GM21360 (cell line): ENCODE measurements around the gene C12orf57.

ENCODE experiments used
- ATAC-seq: cut with Tn5 transposase; IDR thresholded peaks from one replicate; pipeline ENCODE4 v1.9.1; 2021; ENCODE audit warnings: mild to moderate bottlenecking, moderate library complexity; ENCODE audit not compliant: unreplicated experiment

The C12orf57 gene

DNA sequence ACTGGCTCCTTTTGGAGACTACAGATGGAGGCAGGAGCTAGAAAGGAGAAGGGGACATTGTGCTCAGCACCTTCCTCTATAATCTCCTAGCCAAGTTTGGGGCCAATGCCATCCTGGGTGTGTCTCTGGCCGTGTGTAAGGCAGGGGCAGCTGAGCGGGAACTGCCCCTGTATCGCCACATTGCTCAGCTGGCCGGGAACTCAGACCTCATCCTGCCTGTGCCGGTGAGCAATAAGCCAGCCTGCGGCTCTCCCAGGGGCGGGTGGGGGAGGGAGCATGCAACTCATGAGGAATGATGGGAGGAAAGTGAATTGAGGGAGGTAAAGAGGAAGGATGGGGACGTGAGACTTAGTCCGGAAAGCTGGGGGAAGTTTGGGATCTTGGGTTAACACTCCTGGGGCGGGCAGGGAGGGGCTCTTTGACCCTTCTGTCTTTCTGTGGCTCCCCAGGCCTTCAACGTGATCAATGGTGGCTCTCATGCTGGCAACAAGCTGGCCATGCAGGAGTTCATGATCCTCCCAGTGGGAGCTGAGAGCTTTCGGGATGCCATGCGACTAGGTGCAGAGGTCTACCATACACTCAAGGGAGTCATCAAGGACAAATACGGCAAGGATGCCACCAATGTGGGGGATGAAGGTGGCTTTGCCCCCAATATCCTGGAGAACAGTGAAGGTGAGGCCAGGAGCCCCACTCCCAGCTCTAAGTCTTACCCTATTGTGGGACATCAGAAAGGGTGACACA lies 26.2 kb upstream of the C12orf57 start:
- no peak for ATAC-seq

DNA sequence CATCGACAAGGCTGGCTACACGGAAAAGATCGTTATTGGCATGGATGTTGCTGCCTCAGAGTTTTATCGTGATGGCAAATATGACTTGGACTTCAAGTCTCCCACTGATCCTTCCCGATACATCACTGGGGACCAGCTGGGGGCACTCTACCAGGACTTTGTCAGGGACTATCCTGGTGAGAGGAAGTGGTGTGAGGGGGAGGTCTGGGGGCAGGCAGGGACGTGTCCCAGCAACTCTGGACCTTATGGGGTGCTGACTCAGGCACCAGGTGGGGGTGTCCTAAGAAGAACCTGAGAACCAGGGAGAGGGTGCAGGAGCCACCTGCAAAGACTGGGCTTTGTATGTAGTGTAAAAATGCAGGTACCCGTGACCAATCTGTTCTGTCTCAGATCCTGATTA lies 24.2 kb upstream of the C12orf57 start:
- no peak for ATAC-seq

DNA sequence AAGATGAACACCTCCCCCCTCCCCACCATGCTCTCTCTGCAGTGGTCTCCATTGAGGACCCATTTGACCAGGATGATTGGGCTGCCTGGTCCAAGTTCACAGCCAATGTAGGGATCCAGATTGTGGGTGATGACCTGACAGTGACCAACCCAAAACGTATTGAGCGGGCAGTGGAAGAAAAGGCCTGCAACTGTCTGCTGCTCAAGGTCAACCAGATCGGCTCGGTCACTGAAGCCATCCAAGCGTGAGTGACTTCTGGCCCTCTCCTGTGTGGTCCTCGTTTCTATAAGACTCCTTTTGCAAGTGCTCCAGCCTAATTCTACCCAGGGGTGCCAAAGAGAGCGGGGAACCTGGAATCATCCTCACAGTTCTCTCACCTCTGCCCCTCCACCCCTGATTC lies 22.3 kb upstream of the C12orf57 start:
- ATAC-seq, result no peak

DNA sequence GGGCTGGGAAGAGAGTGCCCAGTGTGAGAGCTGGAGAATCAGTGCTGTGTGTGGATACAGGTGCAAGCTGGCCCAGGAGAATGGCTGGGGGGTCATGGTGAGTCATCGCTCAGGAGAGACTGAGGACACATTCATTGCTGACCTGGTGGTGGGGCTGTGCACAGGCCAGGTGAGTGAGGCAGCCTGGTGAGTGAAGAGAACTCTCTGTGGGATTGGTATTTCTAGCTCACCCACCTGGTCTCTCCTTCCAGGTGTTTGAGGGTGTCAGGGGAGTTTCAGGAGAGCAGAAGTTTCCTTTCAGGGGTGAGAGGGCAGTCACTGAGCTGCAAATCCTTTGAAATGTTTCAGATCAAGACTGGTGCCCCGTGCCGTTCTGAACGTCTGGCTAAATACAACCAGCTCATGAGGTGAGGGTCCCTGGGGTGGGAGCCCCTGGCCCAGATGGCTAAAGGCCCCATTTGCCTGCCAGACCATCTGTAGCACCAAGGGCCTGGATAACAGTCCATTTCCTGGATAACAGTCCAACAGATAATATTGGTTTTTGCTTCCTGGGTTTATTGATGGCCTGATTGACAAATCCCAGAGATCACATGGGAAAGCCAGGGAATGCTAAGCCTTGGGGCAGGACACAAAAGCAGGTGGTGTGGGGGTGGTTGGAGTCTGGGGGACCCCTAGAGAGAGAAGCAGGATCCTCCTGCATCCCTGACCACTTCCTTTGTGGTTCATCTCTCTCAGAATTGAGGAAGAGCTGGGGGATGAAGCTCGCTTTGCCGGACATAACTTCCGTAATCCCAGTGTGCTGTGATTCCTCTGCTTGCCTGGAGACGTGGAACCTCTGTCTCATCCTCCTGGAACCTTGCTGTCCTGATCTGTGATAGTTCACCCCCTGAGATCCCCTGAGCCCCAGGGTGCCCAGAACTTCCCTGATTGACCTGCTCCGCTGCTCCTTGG lies 21.6 kb upstream of the C12orf57 start:
- no peak for ATAC-seq

DNA sequence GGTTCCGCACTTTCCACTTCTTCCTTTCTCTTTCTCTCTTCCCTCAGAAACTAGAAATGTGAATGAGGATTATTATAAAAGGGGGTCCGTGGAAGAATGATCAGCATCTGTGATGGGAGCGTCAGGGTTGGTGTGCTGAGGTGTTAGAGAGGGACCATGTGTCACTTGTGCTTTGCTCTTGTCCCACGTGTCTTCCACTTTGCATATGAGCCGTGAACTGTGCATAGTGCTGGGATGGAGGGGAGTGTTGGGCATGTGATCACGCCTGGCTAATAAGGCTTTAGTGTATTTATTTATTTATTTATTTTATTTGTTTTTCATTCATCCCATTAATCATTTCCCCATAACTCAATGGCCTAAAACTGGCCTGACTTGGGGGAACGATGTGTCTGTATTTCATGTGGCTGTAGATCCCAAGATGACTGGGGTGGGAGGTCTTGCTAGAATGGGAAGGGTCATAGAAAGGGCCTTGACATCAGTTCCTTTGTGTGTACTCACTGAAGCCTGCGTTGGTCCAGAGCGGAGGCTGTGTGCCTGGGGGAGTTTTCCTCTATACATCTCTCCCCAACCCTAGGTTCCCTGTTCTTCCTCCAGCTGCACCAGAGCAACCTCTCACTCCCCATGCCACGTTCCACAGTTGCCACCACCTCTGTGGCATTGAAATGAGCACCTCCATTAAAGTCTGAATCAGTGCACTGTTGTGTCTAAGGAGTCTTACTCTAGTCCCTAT lies 20.7 kb upstream of the C12orf57 start:
- ATAC-seq, result no peak

DNA sequence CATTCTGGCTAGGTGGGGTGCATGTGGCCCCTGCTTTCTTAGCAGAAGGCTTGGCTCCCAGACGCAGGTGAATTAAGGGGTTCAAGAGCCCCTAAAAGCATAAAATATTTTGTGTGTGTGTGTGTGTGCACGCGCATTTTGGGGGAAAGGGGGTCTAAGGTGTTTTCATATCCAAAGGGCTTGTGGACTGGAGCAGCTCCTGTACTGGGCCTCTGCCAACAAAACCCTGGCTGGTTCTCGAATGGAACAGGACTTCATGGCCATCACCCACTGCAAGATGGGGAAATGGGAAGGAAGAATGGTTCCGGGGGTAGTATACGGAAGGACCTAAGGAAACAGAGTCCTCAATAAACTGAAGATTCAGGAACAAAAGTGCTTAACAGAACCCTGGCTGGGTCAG lies 20.0 kb upstream of the C12orf57 start:
- ATAC-seq, result no peak

DNA sequence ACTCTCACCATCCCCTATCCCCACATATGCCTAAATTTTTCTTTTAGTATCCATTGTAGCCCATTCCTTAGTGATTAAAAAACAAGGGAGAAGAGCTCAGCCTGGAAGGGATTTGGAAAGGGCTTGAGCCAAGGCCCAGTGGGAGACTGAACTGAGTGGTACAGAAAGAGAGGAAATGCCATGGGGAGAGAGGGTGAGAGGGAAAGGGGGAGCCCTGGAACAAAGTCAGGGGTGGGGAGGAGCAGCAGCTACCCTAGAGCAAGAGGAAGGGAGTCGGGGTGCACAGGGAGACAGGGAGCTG lies 18.6 kb upstream of the C12orf57 start:
- ATAC-seq, result no peak

DNA sequence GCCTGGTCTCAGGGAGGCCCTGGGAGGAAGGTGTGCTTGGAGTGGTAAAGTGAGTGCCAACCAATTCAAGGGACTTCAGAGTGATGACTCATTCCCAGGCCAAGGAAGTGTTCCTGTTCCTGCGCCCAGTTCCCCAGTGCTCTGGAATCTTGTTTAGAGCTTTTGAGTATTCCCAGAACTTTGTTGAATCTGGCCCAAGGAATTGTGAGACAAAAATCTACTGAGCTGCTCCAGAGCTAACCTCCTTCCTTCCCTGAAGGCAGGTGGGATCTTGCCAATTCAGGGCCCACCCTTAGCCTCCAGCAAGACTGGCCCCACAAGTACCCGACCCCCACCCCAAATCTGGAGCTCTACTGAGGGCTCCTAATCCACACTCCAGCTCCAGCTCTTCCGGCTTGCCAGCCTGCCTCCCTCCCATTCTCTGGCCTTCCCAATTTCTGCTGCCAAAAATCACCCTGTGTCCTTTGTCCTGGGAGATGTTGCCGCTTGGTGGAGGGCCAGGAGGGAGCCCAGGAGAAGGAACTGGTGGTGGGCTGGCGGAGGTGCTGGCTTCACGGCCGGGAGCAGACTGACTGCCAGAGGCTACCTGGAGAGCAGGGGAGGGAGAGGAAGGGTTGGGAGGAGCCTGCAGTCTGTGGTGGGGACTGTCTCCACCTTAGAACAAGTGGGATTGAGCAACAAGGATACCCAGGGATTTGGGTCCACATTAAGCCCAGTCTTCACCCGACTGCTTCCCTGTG lies 18.1 kb upstream of the C12orf57 start:
- no peak for ATAC-seq

DNA sequence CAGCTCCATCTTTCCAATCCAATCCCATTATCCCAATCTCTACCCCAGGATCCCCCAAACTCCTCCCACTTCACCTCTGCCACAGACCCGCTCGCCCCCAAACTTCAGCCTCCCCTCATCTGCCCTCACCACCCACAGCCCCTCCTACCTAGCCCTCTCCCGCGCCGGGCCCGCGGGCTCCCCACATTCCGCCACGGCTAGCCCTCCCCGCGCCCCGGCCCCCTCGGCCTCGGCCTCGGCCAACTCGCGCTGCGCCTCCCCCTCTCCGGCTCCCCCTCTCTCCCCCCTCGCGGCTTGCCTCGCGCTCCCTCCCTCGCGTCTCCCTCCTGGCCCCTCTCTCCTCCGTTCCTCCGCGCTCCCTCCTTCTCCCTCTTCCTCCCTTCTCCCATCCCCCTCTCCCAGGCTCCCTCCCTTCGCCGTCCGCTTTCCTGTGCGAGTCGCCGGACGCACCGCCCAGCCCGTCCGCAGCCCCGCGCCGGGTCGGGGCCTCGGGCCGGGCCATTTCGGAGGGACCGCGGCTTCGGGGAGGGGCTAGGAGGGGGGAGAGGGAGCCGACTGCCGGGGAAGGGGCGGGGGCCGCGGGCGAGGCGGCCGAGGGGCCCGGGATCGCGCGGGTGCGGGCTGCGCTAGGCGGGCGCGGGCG lies 16.3 kb upstream of the C12orf57 start, which contains the start of gene ATN1:
Gene ATN1 (plus strand): TSS at position 581 of the 643 bp plus-strand sequence. CDS start 6,043 bp downstream, outside the sequence.
- no peak for ATAC-seq

DNA sequence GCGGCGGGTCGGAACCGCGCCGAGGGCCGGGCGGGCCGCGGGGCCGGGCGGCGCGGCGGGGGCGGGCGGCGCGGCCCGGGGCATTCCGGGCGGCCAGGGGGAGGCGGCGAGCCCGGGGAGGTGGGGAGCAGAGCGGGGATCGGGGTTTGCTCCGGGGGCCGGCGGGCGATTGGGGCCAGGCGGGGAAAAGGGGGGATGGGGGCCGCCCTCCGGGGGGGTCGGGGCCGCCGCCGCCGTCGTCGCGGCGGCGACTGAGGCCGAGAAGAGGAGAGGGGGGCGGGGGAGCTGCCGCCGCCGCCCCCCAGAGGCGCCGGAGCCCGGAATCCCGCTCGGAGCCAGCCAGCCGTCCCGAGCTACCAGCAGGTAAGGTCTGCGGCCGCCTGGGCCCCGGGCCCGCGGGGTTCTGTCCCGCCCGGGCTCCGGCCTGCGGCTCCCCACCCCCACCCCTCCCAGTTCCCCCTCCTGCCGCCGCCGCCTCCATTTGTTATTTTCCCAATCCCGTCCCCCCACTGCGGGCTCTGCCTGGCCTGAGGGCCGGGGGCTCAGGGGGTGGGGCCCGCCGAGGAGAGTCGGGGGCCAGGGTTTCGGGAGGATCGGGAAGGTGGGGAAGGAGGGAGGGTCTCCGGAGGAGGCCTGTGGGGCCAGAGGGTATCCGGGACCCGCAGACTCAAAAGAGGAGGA lies 15.7 kb upstream of the C12orf57 start:
- ATAC-seq, result no peak

DNA sequence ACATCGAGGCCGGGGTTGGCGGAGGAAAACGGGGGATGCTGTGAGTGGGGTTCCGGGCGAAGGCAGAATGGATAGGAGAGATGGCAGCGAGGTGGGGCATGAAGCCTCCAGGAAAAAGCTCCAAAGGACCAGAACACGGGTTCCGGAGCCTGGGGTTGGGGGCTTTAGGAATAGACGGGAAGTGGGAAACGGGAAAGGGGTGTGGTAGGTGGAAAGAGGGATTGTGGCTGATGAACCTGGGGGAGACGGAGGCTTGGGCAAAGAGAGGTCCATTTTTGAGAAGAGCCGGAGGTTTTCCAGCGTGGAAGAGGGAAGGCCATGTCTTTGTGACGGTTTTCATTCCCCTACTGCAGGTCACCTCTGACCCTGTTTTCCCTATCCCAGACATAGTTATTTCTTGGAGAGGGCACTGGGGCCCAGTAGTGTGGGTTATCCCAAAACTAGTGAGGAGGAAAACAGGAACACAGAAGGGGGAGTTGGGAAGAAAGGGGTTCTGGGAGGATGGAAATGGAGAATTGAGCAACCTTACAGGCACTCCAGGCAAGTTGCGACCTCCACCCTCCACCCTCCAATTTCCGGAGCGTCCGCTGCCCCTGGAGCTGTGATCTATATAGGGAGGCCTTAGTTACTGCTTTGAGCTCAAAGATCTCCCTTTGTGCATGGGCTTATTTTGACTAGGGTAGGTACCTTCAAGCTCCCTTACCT lies 15.0 kb upstream of the C12orf57 start:
- ATAC-seq, result no peak

DNA sequence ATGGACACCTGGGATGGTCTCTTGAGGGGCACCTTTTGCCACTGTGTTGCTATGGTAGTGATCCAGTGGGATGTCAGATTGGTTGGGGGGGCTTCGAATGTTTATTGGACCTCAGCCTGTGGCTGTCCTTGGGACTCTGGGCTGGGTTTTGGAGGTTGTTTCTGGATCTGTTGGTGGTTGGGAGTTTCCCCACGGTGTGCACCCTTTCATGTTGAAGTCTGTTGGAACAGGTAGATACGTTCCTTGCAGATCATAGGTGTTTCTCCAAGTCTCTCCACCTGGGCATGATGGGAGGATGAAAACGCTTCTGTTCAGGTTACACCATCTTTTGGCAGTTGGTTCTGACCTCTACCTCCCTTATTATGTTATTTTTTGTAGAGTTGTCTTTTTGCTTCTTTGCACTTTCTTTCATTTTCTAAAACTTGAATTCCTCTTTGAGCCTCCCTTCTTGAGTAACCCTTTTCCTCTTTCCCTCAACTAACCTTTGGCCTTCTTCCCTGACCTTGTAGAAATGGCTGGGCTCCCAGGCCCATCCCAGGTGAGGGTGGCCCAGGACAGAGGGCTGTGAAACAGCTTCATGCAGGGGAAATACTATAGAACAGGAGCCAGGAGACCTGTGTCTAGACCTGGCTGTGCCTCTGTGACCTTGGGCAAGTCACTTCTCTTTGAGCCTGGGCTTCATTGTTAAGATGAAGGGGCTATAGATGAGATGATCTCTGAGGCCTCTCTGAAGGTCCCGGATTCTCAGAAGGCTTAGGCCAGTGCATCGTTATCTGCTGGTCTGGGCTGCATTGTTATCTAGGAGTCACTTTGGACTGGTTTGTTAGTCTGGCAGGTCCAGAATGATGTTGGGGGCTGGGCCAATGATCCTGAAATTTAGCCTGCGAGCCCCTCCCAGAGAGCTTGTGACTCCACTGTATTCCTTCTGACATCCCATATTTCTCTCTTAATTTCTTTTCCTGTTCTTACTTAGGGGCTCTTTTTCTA lies 14.1 kb upstream of the C12orf57 start:
- ATAC-seq, result no peak

DNA sequence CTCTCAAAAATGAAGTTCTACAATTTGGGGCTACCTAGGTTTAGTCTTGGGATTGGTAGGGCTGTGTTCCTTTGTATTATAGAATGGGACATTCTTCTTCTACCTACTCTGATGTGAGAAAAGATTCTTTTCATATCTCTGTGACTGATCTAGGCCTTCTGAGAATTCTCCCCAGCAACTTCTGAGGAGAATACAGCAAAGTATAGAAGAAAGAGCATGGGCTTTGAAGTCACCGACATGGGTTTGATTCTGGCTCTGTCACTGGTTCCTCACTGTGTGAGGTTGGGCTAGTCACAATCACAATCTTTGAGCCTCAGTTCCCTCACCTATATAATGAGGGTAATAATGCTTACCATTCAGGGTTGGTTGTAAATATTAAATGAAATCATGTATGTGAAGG lies 11.1 kb upstream of the C12orf57 start:
- ATAC-seq, result no peak

DNA sequence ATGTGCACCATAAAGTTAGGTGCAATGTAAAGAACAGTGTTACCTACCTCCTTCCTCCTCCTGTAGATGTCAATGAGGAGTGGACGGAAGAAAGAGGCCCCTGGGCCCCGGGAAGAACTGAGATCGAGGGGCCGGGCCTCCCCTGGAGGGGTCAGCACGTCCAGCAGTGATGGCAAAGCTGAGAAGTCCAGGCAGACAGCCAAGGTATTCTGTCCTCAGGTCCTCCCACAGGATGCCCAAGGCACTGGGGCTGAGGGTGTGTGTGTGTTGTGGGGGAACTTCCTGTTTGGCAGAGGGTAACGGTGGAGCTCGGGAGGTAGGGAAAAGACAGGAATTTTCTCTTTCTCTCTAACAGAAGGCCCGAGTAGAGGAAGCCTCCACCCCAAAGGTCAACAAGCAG lies 9.7 kb upstream of the C12orf57 start:
- ATAC-seq, result no peak

DNA sequence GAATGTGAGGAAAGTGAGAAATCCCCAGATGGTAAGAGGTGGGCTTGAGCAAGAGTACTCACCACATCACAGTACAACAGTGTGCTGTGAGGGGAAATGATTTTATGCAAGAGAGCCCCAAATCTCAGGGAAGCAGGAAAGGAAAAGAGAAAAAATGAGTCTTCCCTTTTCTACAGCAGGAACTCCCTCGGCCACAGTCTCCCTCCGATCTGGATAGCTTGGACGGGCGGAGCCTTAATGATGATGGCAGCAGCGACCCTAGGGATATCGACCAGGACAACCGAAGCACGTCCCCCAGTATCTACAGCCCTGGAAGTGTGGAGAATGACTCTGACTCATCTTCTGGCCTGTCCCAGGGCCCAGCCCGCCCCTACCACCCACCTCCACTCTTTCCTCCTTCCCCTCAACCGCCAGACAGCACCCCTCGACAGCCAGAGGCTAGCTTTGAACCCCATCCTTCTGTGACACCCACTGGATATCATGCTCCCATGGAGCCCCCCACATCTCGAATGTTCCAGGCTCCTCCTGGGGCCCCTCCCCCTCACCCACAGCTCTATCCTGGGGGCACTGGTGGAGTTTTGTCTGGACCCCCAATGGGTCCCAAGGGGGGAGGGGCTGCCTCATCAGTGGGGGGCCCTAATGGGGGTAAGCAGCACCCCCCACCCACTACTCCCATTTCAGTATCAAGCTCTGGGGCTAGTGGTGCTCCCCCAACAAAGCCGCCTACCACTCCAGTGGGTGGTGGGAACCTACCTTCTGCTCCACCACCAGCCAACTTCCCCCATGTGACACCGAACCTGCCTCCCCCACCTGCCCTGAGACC lies 8.2 kb upstream of the C12orf57 start:
- ATAC-seq, result no peak

DNA sequence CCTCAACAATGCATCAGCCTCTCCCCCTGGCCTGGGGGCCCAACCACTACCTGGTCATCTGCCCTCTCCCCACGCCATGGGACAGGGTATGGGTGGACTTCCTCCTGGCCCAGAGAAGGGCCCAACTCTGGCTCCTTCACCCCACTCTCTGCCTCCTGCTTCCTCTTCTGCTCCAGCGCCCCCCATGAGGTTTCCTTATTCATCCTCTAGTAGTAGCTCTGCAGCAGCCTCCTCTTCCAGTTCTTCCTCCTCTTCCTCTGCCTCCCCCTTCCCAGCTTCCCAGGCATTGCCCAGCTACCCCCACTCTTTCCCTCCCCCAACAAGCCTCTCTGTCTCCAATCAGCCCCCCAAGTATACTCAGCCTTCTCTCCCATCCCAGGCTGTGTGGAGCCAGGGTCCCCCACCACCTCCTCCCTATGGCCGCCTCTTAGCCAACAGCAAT lies 7.6 kb upstream of the C12orf57 start:
- no peak for ATAC-seq
